ENCODE measurements around the gene SCN5A. TPM values are rescaled to one million over a fixed set of nuclear protein-coding genes. Genes with fewer than 3 reads are reported as not detected.

SCN5A gene
- total RNA-seq, 1 donor from 2014 or later: 3.9 TPM

DNA sequence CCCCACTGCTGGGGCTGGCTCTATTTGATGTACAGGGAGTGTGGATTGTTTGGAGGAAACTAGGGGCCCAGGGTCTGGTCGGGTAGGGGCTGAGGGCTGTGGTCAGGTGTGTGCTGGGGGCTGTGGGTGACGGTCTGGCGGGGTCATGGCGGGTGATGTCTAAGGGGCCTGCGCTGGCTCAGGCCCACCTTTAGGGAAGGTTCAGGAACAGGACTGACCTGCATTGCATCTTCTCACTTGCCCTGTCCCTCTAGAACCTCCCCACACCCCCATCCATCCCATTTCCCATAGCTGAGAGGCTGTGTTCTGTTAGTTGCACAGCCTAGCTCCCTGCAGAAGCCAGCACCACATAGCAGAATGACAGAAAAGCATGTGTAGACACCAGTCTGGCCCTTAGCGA, 39.1 kb downstream of the SCN5A start:
- Histone ChIP-seq H3K27ac (no peak overlapping the region), H3K27me3 (no peaks in the 10 kb centered on the region), H3K4me3 (no peak overlapping the region), H2AFZ (replicated peaks) (no peak overlapping the region), H3K9me3 (ENCODE audit: low read depth) (no peaks in the 10 kb centered on the region), H4K20me1 (ENCODE audit: low read depth) (no peaks in the 10 kb centered on the region), H3K36me3 (no peaks in the 10 kb centered on the region), H3F3A (ENCODE audit: low read depth) (no peaks in the 10 kb centered on the region), H3K79me2 (ENCODE audit: low read depth) (no peaks in the 10 kb centered on the region), H3K4me1 (no peaks in the 10 kb centered on the region), H3K4me2 (no peak overlapping the region), H3K9ac (no peak overlapping the region)
- no peaks in the 10 kb centered on the region for H3K36me3 Mint-ChIP-seq
- H3K4me1 Mint-ChIP-seq: peaks cover 15% of the 10 kb centered on the region
- DNase-seq (ENCODE audit: low spot score): no peak
- H3K9me3 Mint-ChIP-seq: no peaks in the 10 kb centered on the region
- no peak overlapping the region for H3K4me3 Mint-ChIP-seq
- peaks cover 25% of the 10 kb centered on the region for H3K27me3 Mint-ChIP-seq (ENCODE audit: insufficient read depth, low read depth)
- no peak overlapping the region for H3K27ac Mint-ChIP-seq
- TF ChIP-seq, protein P1, sequence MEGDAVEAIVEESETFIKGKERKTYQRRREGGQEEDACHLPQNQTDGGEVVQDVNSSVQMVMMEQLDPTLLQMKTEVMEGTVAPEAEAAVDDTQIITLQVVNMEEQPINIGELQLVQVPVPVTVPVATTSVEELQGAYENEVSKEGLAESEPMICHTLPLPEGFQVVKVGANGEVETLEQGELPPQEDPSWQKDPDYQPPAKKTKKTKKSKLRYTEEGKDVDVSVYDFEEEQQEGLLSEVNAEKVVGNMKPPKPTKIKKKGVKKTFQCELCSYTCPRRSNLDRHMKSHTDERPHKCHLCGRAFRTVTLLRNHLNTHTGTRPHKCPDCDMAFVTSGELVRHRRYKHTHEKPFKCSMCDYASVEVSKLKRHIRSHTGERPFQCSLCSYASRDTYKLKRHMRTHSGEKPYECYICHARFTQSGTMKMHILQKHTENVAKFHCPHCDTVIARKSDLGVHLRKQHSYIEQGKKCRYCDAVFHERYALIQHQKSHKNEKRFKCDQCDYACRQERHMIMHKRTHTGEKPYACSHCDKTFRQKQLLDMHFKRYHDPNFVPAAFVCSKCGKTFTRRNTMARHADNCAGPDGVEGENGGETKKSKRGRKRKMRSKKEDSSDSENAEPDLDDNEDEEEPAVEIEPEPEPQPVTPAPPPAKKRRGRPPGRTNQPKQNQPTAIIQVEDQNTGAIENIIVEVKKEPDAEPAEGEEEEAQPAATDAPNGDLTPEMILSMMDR (IDR thresholded peaks at IDR 0.05): no peak
- no peak for TF ChIP-seq EZH2phosphoT487 (IDR thresholded peaks at IDR 0.05)
- TF ChIP-seq EZH2 (IDR thresholded peaks at IDR 0.05): no peak

DNA sequence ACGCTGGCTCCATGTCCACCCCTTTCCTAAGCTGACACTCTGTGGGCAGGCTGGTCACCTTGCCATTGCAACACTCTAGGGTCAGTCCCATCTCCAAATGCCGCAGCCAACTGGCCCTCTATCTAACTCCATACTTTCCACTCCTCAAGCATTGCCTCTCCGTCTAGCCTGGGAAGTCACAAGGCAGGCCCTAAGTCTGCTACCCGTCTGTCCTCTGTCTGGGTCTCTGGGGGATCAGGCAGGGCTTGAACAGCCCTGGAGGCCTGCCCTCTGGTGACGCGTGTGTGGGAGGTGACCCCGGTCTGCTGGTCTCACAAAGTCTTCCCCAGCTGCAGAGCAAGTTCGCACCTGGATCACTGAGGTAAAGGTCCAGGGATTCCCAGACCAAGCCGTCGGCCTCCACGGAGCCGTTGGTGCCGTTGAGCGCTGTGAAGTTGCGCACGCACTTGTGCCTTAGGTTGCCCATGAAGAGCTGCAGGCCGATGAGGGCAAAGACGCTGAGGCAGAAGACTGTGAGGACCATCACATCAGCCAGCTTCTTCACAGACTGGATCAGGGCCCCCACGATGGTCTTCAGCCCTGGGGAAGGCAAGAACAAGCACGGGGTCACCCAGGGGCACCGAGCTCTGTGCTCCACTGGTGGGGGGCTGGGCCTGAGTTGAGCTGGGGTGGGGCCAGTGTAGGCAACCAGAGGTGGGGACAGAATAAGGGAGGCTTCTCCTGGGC, 39.9 kb downstream of the SCN5A start:
- H3K4me3 ChIP-seq: no peak overlapping the region
- H3K27ac Mint-ChIP-seq: no peak overlapping the region
- H3K4me1 ChIP-seq: no peaks in the 10 kb centered on the region
- H3K27ac ChIP-seq: no peak overlapping the region
- no peaks in the 10 kb centered on the region for H3K36me3 Mint-ChIP-seq
- no peaks in the 10 kb centered on the region for H3K36me3 ChIP-seq
- TF ChIP-seq EZH2 (IDR thresholded peaks at IDR 0.05): no peak
- no peak for TF ChIP-seq EZH2phosphoT487 (IDR thresholded peaks at IDR 0.05)
- TF ChIP-seq, protein P1 (IDR thresholded peaks at IDR 0.05): no peak
- no peaks in the 10 kb centered on the region for H3K9me3 ChIP-seq (ENCODE audit: low read depth)
- H3K4me1 Mint-ChIP-seq: peaks cover 15% of the 10 kb centered on the region
- no peaks in the 10 kb centered on the region for H3K9me3 Mint-ChIP-seq
- H3K9ac ChIP-seq: no peak overlapping the region
- DNase-seq (ENCODE audit: low spot score): no peak
- no peak overlapping the region for H2AFZ ChIP-seq (replicated peaks)
- no peaks in the 10 kb centered on the region for H3F3A ChIP-seq (ENCODE audit: low read depth)
- H4K20me1 ChIP-seq (ENCODE audit: low read depth): no peaks in the 10 kb centered on the region
- H3K4me3 Mint-ChIP-seq: no peak overlapping the region
- H3K79me2 ChIP-seq (ENCODE audit: low read depth): no peaks in the 10 kb centered on the region
- no peaks in the 10 kb centered on the region for H3K27me3 ChIP-seq
- peaks cover 34% of the 10 kb centered on the region for H3K27me3 Mint-ChIP-seq (ENCODE audit: insufficient read depth, low read depth)
- H3K4me2 ChIP-seq: no peak overlapping the region

DNA sequence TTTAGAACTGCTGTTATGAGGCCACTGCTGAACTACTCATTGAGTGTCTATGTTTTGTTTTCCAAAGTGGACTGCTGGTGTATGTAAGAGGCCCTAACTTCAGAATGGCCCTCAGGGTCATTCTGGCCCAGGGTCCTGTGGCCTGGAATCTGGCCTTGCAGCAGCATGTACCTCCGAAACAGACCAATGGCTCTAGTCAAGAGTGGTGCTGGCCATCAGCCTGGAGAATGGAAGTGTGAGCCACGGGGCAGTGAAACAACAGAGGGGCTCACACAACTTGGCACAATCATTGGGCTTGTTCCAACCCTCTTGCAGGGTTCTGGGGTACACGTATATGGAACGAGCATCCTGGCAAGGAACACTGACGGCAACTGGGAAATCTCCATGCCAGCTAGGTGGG, 40.5 kb downstream of the SCN5A start:
- H3K27ac ChIP-seq: no peak overlapping the region
- H3K9me3 Mint-ChIP-seq: no peaks in the 10 kb centered on the region
- H3K4me3 ChIP-seq: no peak overlapping the region
- H3K79me2 ChIP-seq (ENCODE audit: low read depth): no peaks in the 10 kb centered on the region
- H3K4me1 Mint-ChIP-seq: peaks cover 15% of the 10 kb centered on the region
- no peak overlapping the region for H3K4me3 Mint-ChIP-seq
- H3F3A ChIP-seq (ENCODE audit: low read depth): no peaks in the 10 kb centered on the region
- no peaks in the 10 kb centered on the region for H3K36me3 Mint-ChIP-seq
- no peaks in the 10 kb centered on the region for H4K20me1 ChIP-seq (ENCODE audit: low read depth)
- no peak overlapping the region for H3K4me2 ChIP-seq
- H3K4me1 ChIP-seq: no peaks in the 10 kb centered on the region
- no peak overlapping the region for H3K27ac Mint-ChIP-seq
- DNase-seq (ENCODE audit: low spot score): no peak
- H3K36me3 ChIP-seq: no peaks in the 10 kb centered on the region
- no peaks in the 10 kb centered on the region for H3K27me3 ChIP-seq
- H2AFZ ChIP-seq (replicated peaks): no peak overlapping the region
- H3K9ac ChIP-seq: no peak overlapping the region
- peaks cover 31% of the 10 kb centered on the region for H3K27me3 Mint-ChIP-seq (ENCODE audit: insufficient read depth, low read depth)
- no peaks in the 10 kb centered on the region for H3K9me3 ChIP-seq (ENCODE audit: low read depth)
- TF ChIP-seq EZH2 (IDR thresholded peaks at IDR 0.05) (no peak), EZH2phosphoT487 (IDR thresholded peaks at IDR 0.05) (no peak)
- TF ChIP-seq, protein P1 (IDR thresholded peaks at IDR 0.05): no peak
